ENCODE results near the gene CBFA2T3.

CBFA2T3 gene

DNA sequence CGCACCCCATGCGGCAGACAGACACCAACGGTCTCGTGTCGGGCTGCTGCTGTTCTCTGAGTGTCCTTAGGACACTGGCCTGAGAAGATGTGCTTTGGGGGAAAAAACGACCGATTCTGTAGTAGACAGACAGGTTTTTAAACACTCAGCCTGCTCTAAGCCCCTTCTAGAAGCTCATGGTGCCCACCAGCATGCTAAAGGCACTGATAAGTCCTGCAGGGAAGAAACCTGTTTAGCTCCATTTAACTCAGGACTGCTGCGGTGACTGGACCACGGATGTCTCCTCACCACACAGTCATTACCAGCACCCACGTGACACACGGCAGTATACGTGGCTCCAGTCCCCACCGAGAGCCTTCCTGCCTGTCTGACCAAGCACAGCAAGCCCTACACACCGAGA lies 146.2 kb downstream of the CBFA2T3 start:
- peak; percentile 100 for TF ChIP-seq ZNF239 (tag by site-specific recombination; IDR thresholded peaks at IDR 0.05)
- no peak for TF ChIP-seq ZNF274 (IDR thresholded peaks at IDR 0.05; ENCODE audit: low read length)
- TF ChIP-seq ZNF274 (tag by site-specific recombination; IDR thresholded peaks at IDR 0.05; ENCODE audit: borderline replicate concordance), result no peak
- TF ChIP-seq ZXDB (tag by site-specific recombination; IDR thresholded peaks at IDR 0.05), result no peak
- Histone ChIP-seq H3K4me3 (ENCODE audit: low read depth, low read length) (no peak overlapping the region), H3K36me3 (ENCODE audit: control insufficient read depth in 2 of 2, insufficient read depth in 1 of 2, low read length in 2 of 2) (peaks cover 0 to 3% of the 10 kb centered on the region in 2 experiments; a peak in 1 of 3 replicates), H3K27ac (ENCODE audit: extremely low read depth, low read depth, low read length) (no peak overlapping the region), H3K9me3 (ENCODE audit: control insufficient read depth, insufficient read depth, low read depth, low read length) (no peaks in the 10 kb centered on the region), H3K4me1 (ENCODE audit: control insufficient read depth, insufficient read depth, low read length) (no peaks in the 10 kb centered on the region)
- ChIA-PET CTCF (interaction anchor here (0.7 kb wide), 1 partner anchor 24 kb away, joined by 3 read pairs; no protein-coding TSS in a partner anchor), POLR2A (no interaction called here)

GRCh38 chr16:88830258-88830657 lies 146.7 kb downstream of the CBFA2T3 start:
- POLR2A ChIA-PET, result no interaction called here
- CTCF ChIA-PET, result interaction anchor here (0.7 kb wide), 1 partner anchor 24 kb away, joined by 3 read pairs; no protein-coding TSS in a partner anchor
- Histone ChIP-seq H3K9me3 (ENCODE audit: control insufficient read depth, insufficient read depth, low read depth, low read length) (no peaks in the 10 kb centered on the region), H3K4me1 (ENCODE audit: control insufficient read depth, insufficient read depth, low read length) (no peaks in the 10 kb centered on the region), H3K4me3 (ENCODE audit: low read depth, low read length) (no peak overlapping the region), H3K36me3 (ENCODE audit: control insufficient read depth in 2 of 2, insufficient read depth in 1 of 2, low read length in 2 of 2) (peaks cover 0 to 3% of the 10 kb centered on the region in 2 experiments; a peak in 1 of 3 replicates), H3K27ac (ENCODE audit: extremely low read depth, low read depth, low read length) (no peak overlapping the region)
- TF ChIP-seq ZNF26 (tag by site-specific recombination; IDR thresholded peaks at IDR 0.05) (no peak), ZSCAN16 (tag by site-specific recombination; IDR thresholded peaks at IDR 0.05) (no peak), ZNF529 (tag by site-specific recombination; IDR thresholded peaks at IDR 0.05; ENCODE audit: insufficient replicate concordance) (no peak)

DNA sequence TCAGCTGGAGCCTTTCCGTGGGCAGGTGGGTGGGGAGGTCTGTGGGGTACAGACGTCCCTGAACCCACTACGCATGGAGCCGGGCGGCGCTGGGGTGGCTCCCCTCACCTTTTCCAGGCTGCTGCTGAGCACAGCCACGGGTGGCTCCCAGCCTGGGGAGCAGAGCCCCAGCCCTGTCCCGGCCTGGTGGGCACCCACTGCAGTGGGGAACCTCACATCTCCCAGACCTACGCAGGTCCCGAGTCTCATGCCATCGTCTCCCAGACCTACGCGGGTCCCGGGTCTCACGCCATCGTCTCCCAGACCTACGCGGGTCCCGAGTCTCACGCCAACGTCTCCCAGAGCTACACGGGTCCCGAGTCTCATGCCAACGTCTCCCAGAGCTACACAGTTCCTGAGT lies 148.3 kb downstream of the CBFA2T3 start:
- Histone ChIP-seq H3K4me1 (ENCODE audit: control insufficient read depth, insufficient read depth, low read length) (no peaks in the 10 kb centered on the region), H3K4me3 (ENCODE audit: low read depth, low read length) (no peak overlapping the region), H3K36me3 (ENCODE audit: control insufficient read depth in 2 of 2, insufficient read depth in 1 of 2, low read length in 2 of 2) (peaks cover 0 to 3% of the 10 kb centered on the region in 2 experiments; a peak in 1 of 3 replicates), H3K27ac (ENCODE audit: extremely low read depth, low read depth, low read length) (no peak overlapping the region), H3K9me3 (ENCODE audit: control insufficient read depth, insufficient read depth, low read depth, low read length) (no peaks in the 10 kb centered on the region)
- no peak for TF ChIP-seq WT1 (tag by site-specific recombination; IDR thresholded peaks at IDR 0.05)
- TF ChIP-seq ZNF514 (tag by site-specific recombination; IDR thresholded peaks at IDR 0.05), result no peak
- TF ChIP-seq, protein P1, sequence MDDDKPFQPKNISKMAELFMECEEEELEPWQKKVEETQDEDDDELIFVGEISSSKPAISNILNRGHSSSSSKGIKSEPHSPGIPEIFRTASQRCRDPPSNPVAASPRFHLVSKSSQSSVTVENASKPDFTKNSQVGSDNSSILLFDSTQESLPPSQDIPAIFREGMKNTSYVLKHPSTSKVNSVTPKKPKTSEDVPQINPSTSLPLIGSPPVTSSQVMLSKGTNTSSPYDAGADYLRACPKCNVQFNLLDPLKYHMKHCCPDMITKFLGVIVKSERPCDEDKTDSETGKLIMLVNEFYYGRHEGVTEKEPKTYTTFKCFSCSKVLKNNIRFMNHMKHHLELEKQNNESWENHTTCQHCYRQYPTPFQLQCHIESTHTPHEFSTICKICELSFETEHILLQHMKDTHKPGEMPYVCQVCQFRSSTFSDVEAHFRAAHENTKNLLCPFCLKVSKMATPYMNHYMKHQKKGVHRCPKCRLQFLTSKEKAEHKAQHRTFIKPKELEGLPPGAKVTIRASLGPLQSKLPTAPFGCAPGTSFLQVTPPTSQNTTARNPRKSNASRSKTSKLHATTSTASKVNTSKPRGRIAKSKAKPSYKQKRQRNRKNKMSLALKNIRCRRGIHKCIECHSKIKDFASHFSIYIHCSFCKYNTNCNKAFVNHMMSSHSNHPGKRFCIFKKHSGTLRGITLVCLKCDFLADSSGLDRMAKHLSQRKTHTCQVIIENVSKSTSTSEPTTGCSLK (tag by site-specific recombination; IDR thresholded peaks at IDR 0.05), result no peak
- TF ChIP-seq KLF1 (tag by site-specific recombination; IDR thresholded peaks at IDR 0.05), result no peak
- TF ChIP-seq ZNF677 (tag by site-specific recombination; IDR thresholded peaks at IDR 0.05), result no peak
- TF ChIP-seq ZNF10 (tag by site-specific recombination; IDR thresholded peaks at IDR 0.05), result no peak
- TF ChIP-seq ZNF76 (tag by site-specific recombination; IDR thresholded peaks at IDR 0.05; ENCODE audit: borderline replicate concordance, low read depth), result no peak
- TF ChIP-seq ZNF140 (tag by site-specific recombination; IDR thresholded peaks at IDR 0.05), result no peak
- TF ChIP-seq, protein P2, sequence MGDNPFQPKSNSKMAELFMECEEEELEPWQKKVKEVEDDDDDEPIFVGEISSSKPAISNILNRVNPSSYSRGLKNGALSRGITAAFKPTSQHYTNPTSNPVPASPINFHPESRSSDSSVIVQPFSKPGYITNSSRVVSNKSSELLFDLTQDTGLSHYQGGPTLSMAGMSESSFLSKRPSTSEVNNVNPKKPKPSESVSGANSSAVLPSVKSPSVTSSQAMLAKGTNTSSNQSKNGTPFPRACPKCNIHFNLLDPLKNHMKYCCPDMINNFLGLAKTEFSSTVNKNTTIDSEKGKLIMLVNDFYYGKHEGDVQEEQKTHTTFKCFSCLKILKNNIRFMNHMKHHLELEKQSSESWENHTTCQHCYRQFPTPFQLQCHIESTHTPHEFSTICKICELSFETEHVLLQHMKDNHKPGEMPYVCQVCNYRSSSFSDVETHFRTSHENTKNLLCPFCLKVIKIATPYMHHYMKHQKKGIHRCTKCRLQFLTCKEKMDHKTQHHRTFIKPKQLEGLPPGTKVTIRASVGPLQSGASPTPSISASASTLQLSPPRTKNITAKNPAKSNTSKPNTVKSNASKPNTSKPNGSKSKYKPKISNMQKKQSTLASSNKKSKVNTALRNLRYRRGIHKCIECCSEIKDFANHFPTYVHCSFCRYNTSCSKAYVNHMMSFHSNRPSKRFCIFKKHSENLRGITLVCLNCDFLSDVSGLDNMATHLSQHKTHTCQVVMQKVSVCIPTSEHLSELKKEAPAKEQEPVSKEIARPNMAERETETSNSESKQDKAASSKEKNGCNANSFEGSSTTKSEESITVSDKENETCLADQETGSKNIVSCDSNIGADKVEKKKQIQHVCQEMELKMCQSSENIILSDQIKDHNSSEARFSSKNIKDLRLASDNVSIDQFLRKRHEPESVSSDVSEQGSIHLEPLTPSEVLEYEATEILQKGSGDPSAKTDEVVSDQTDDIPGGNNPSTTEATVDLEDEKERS (tag by site-specific recombination; IDR thresholded peaks at IDR 0.05), result no peak
- TF ChIP-seq ZBTB8A (tag by site-specific recombination; IDR thresholded peaks at IDR 0.05), result no peak
- no peak for TF ChIP-seq RBAK (tag by site-specific recombination; IDR thresholded peaks at IDR 0.05)
- no peak for TF ChIP-seq ZNF175 (tag by site-specific recombination; IDR thresholded peaks at IDR 0.05)
- no peak for TF ChIP-seq ZBTB44 (tag by site-specific recombination; IDR thresholded peaks at IDR 0.05)
- TF ChIP-seq, protein P3, sequence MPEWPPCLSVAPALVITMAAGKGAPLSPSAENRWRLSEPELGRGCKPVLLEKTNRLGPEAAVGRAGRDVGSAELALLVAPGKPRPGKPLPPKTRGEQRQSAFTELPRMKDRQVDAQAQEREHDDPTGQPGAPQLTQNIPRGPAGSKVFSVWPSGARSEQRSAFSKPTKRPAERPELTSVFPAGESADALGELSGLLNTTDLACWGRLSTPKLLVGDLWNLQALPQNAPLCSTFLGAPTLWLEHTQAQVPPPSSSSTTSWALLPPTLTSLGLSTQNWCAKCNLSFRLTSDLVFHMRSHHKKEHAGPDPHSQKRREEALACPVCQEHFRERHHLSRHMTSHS (tag by site-specific recombination; IDR thresholded peaks at IDR 0.05), result no peak
- no peak for TF ChIP-seq ZNF626 (tag by site-specific recombination; IDR thresholded peaks at IDR 0.05)
- ChIA-PET POLR2A (no interaction called here), CTCF (interaction anchor here (0.9 kb wide), 1 partner anchor 339 kb away, joined by 3 read pairs; no protein-coding TSS in a partner anchor)

All from HEK293 (cell line).